ENCODE results near the gene TRERF1. TPM values are rescaled to one million over a fixed set of nuclear protein-coding genes. Genes with fewer than 3 reads are reported as not detected.

TRERF1 gene
- total RNA-seq, 1 experiment from 2014 or later: 22.3 TPM

GRCh38 chr6:42338744-42339222 lies 112.9 kb downstream of the TRERF1 start:
- DNase-seq (ENCODE audit: low spot score) (no peak), ATAC-seq (no peak)
- Mint-ChIP-seq H3K27ac (no peak overlapping the region), H3K36me3 (0 out of 2 replicates have a peak, but pooled peaks cover 3% of the 10 kb centered on the region), H3K4me1 (peaks cover 15% of the 10 kb centered on the region), H3K27me3 (ENCODE audit: low read depth) (no peaks in the 10 kb centered on the region), H3K9me3 (no peaks in the 10 kb centered on the region), H3K4me3 (no peak overlapping the region)
- TF ChIP-seq NFE2L1 (CRISPR knock-in tag; IDR thresholded peaks at IDR 0.05) (no peak), EMX1 (CRISPR knock-in tag; IDR thresholded peaks at IDR 0.05) (no peak), ZMAT4 (CRISPR knock-in tag; IDR thresholded peaks at IDR 0.05) (no peak), ZNF121 (CRISPR knock-in tag; IDR thresholded peaks at IDR 0.05) (no peak), ZNF425 (CRISPR knock-in tag; conservative IDR thresholded peaks at IDR 0.05) (no peak), NFYB (CRISPR knock-in tag; conservative IDR thresholded peaks at IDR 0.05; ENCODE audit: low read depth) (no peak), NR1H2 (CRISPR knock-in tag; IDR thresholded peaks at IDR 0.05) (no peak), ZNF138 (CRISPR knock-in tag; conservative IDR thresholded peaks at IDR 0.05) (no peak), TP53 (CRISPR knock-in tag; IDR thresholded peaks at IDR 0.05) (no peak), CTCF (IDR thresholded peaks at IDR 0.05) (no peak)
- ChIA-PET CTCF (interaction anchor here (2.4 kb wide), 1 partner anchor 209 kb away, joined by 7 read pairs; no protein-coding TSS in a partner anchor), POLR2A (no interaction called here)

GRCh38 chr6:42337985-42338743 lies 113.6 kb downstream of the TRERF1 start:
- ChIA-PET POLR2A (no interaction called here), CTCF (interaction anchor here (1.5 to 4.1 kb wide), 3 partner anchors 15 to 210 kb away, joined by 5 to 12 read pairs (median 7); no protein-coding TSS in a partner anchor)
- no peaks in the 10 kb centered on the region for H3K9me3 Mint-ChIP-seq
- H3K4me1 Mint-ChIP-seq: peaks cover 17% of the 10 kb centered on the region
- H3K27me3 Mint-ChIP-seq (ENCODE audit: low read depth): no peaks in the 10 kb centered on the region
- ATAC-seq (no peak), DNase-seq (ENCODE audit: low spot score) (no peak)
- no peak overlapping the region for H3K4me3 Mint-ChIP-seq
- H3K36me3 Mint-ChIP-seq: 0 out of 2 replicates have a peak, but pooled peaks cover 3% of the 10 kb centered on the region
- H3K27ac Mint-ChIP-seq: no peak overlapping the region
- TF ChIP-seq ZNF232 (CRISPR knock-in tag; IDR thresholded peaks at IDR 0.05) (no peak), AFF4 (CRISPR knock-in tag; IDR thresholded peaks at IDR 0.05; ENCODE audit: borderline replicate concordance) (no peak), OVOL2 (CRISPR knock-in tag; IDR thresholded peaks at IDR 0.05; ENCODE audit: borderline replicate concordance) (no peak), ATF3 (CRISPR knock-in tag; conservative IDR thresholded peaks at IDR 0.05) (no peak), ESRRA (CRISPR knock-in tag; IDR thresholded peaks at IDR 0.05; ENCODE audit: borderline replicate concordance) (no peak), CTCF (IDR thresholded peaks at IDR 0.05) (no peak), TP53 (CRISPR knock-in tag; IDR thresholded peaks at IDR 0.05) (no peak), HMGA2 (CRISPR knock-in tag; IDR thresholded peaks at IDR 0.05) (no peak), ZNF416 (CRISPR knock-in tag; IDR thresholded peaks at IDR 0.05) (no peak), KAT7 (CRISPR knock-in tag; IDR thresholded peaks at IDR 0.05; ENCODE audit: borderline replicate concordance) (no peak), SOX15 (CRISPR knock-in tag; IDR thresholded peaks at IDR 0.05) (no peak), NR1H2 (CRISPR knock-in tag; IDR thresholded peaks at IDR 0.05) (no peak), JUN (CRISPR knock-in tag; IDR thresholded peaks at IDR 0.05) (no peak), RELA (CRISPR knock-in tag; IDR thresholded peaks at IDR 0.05; ENCODE audit: borderline replicate concordance) (no peak), MAX (CRISPR knock-in tag; IDR thresholded peaks at IDR 0.05) (no peak), CREM (CRISPR knock-in tag; IDR thresholded peaks at IDR 0.05) (no peak), NFE2L1 (CRISPR knock-in tag; IDR thresholded peaks at IDR 0.05) (no peak)

Measured in WTC11 (cell line).